Measurements from ENCODE around the gene CTRB2. TPM values are rescaled to one million over a fixed set of nuclear protein-coding genes. Genes with fewer than 3 reads are reported as not detected.
"Not testable (repeated sequence)": the region's sequence is repeated elsewhere in the genome, so short reads cannot be mapped to it uniquely, and the experiment has no call there.

CTRB2 gene
- total RNA-seq, 2 experiments from 2014 or later, result not detected

- TF ChIP-seq EZH2phosphoT487 (IDR thresholded peaks at IDR 0.05; ENCODE audit: borderline replicate concordance, low read depth, low read length) (no peak), CTCF (conservative IDR thresholded peaks at IDR 0.05; ENCODE audit: low read length) (no peak)
- no peak for DNase-seq (ENCODE audit: low spot score)
- Histone ChIP-seq H3K36me3 (ENCODE audit: insufficient read depth, low read length) (no peaks in the 10 kb centered on the region), H3K4me1 (ENCODE audit: insufficient read depth, low read length, poor library complexity, severe bottlenecking) (no peaks in the 10 kb centered on the region), H3K4me3 (ENCODE audit: low read depth, low read length, poor library complexity, severe bottlenecking) (no peak overlapping the region), H3K79me2 (ENCODE audit: insufficient read depth, low read depth, low read length) (no peaks in the 10 kb centered on the region), H3K9me3 (ENCODE audit: low read length) (no peaks in the 10 kb centered on the region), H2AFZ (ENCODE audit: low read length) (no peak overlapping the region), H3K9me2 (ENCODE audit: insufficient read depth, low read length) (no peaks in the 10 kb centered on the region), H3K27ac (ENCODE audit: low read depth, low read length, poor library complexity, severe bottlenecking) (no peak overlapping the region), H4K20me1 (ENCODE audit: insufficient read depth, low read length) (no peaks in the 10 kb centered on the region), H3K4me2 (ENCODE audit: low read length) (no peak overlapping the region)
- CTCF ChIA-PET (ENCODE audit: unreplicated experiment), result no interaction called here
- POLR2A ChIA-PET, result no interaction called here
- intact Hi-C loops (cut with micrococcal nuclease; ENCODE audit: unreplicated experiment), result no loop called here
- no TSS peak for BruUV-seq (replicated peaks)
These were observed 17.5 kb upstream of the CTRB2 start for GRCh38 chr16:75224306-75225082.

GRCh38 chr16:75223129-75223528, 16.2 kb upstream of the CTRB2 start:
- H4K20me1 ChIP-seq (ENCODE audit: insufficient read depth, low read length); H3K9me3 ChIP-seq (ENCODE audit: low read length); H2AFZ ChIP-seq (ENCODE audit: low read length); BruUV-seq (replicated peaks); H3K4me2 ChIP-seq (ENCODE audit: low read length); DNase-seq (ENCODE audit: low spot score); H3K9me2 ChIP-seq (ENCODE audit: insufficient read depth, low read length); POLR2A ChIA-PET; H3K36me3 ChIP-seq (ENCODE audit: insufficient read depth, low read length); H3K4me3 ChIP-seq (ENCODE audit: low read depth, low read length, poor library complexity, severe bottlenecking); intact Hi-C loops (cut with micrococcal nuclease; ENCODE audit: unreplicated experiment); H3K4me1 ChIP-seq (ENCODE audit: insufficient read depth, low read length, poor library complexity, severe bottlenecking); H3K79me2 ChIP-seq (ENCODE audit: insufficient read depth, low read depth, low read length); H3K27ac ChIP-seq (ENCODE audit: low read depth, low read length, poor library complexity, severe bottlenecking); CTCF ChIA-PET (ENCODE audit: unreplicated experiment): not testable (repeated sequence)

- H3K4me3 ChIP-seq (ENCODE audit: low read depth, low read length, poor library complexity, severe bottlenecking), result no peak overlapping the region
- ChIA-PET POLR2A (no interaction called here), CTCF (ENCODE audit: unreplicated experiment) (no interaction called here)
- no peaks in the 10 kb centered on the region for H3K9me2 ChIP-seq (ENCODE audit: insufficient read depth, low read length)
- TF ChIP-seq EZH2phosphoT487 (IDR thresholded peaks at IDR 0.05; ENCODE audit: borderline replicate concordance, low read depth, low read length), result no peak
- TF ChIP-seq CTCF (conservative IDR thresholded peaks at IDR 0.05; ENCODE audit: low read length), result no peak
- no peak overlapping the region for H3K4me2 ChIP-seq (ENCODE audit: low read length)
- no peaks in the 10 kb centered on the region for H3K36me3 ChIP-seq (ENCODE audit: insufficient read depth, low read length)
- no peaks in the 10 kb centered on the region for H3K79me2 ChIP-seq (ENCODE audit: insufficient read depth, low read depth, low read length)
- DNase-seq (ENCODE audit: low spot score), result no peak
- no peaks in the 10 kb centered on the region for H3K4me1 ChIP-seq (ENCODE audit: insufficient read depth, low read length, poor library complexity, severe bottlenecking)
- H2AFZ ChIP-seq (ENCODE audit: low read length), result no peak overlapping the region
- intact Hi-C loops (cut with micrococcal nuclease; ENCODE audit: unreplicated experiment), result no loop called here
- H4K20me1 ChIP-seq (ENCODE audit: insufficient read depth, low read length), result no peaks in the 10 kb centered on the region
- H3K27ac ChIP-seq (ENCODE audit: low read depth, low read length, poor library complexity, severe bottlenecking), result no peak overlapping the region
- BruUV-seq (replicated peaks), result no TSS peak
- H3K9me3 ChIP-seq (ENCODE audit: low read length), result no peaks in the 10 kb centered on the region
These were observed 15.4 kb upstream of the CTRB2 start for GRCh38 chr16:75222271-75222783.
